K562 treated with DMSO at 1 percent for 24 hours (cell line): ENCODE measurements around the gene ERVV-1. TPM values are rescaled to one million over a fixed set of nuclear protein-coding genes. Genes with fewer than 3 reads are reported as not detected.

ENCODE experiments used
- total RNA-seq: library from RNA; unstranded; fragments of 300-600 nt; gene quantifications from 2 replicates; pipeline ENCODE4 v1.2.3, GENCODE V29; 2022; ENCODE audit warnings: low read depth; ENCODE audit not compliant: insufficient read depth

The ERVV-1 gene, protein sequence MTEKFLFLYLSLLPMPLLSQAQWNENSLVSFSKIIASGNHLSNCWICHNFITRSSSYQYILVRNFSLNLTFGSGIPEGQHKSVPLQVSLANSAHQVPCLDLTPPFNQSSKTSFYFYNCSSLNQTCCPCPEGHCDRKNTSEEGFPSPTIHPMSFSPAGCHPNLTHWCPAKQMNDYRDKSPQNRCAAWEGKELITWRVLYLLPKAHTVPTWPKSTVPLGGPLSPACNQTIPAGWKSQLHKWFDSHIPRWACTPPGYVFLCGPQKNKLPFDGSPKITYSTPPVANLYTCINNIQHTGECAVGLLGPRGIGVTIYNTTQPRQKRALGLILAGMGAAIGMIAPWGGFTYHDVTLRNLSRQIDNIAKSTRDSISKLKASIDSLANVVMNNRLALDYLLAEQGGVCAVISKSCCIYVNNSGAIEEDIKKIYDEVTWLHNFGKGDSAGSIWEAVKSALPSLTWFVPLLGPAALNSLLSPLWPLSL
- not detected in 2 replicates for total RNA-seq

DNA sequence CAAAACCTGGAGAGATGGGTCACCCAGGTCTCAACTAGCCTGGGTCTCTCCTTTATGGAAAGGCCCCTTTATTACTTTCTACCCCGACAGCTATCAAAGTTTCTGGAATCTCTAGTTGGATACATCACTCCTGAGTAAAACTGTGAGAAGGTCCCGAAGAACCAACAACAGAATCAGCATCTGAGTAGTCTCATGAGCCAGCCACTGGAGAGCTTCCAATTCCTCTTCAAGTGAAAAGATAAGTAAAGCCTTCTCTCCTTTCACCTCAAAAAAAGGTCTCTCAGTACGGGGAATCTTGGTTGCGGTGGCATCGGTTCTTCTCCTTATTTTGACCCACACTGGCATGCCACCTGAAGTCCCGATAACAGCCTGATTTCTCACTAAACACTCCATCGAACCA, at the start of gene ERVV-1:
ERVV-1 (plus strand) TSS at position 301 of the 400 bp plus-strand sequence. CDS start 170 bp downstream, outside the sequence.

Other genes with a start within 250 kb of the ERVV-1 start
- gene ZNF600, start 227.1 kb upstream of the ERVV-1 start, total RNA-seq = 5.3 and 6.8 TPM in 2 replicates
- 6.5 and 8.4 TPM in 2 replicates for gene ZNF28, start 192.3 kb upstream of the ERVV-1 start, total RNA-seq
- gene ZNF468, start 156.3 kb upstream of the ERVV-1 start, total RNA-seq = 12.5 and 12.7 TPM in 2 replicates
- gene ZNF320, start 116.3 kb upstream of the ERVV-1 start, total RNA-seq = 3.8 and 4.9 TPM in 2 replicates
- gene ZNF888, start 90.5 kb upstream of the ERVV-1 start, total RNA-seq = 3.5 and 5.4 TPM in 2 replicates
- 8.3 and 10.2 TPM in 2 replicates for gene ZNF816, start 51.0 kb upstream of the ERVV-1 start, total RNA-seq
- gene ERVV-2, start 30.8 kb downstream of the ERVV-1 start, total RNA-seq = 0.43 and 0.64 TPM in 2 replicates
- gene ZNF160, start 89.5 kb downstream of the ERVV-1 start, total RNA-seq = 10.6 and 12.2 TPM in 2 replicates
- gene ZNF415, start 119.0 kb downstream of the ERVV-1 start, total RNA-seq = not detected in 2 replicates
- gene ZNF347, start 145.1 kb downstream of the ERVV-1 start, total RNA-seq = 2.3 and 2.6 TPM in 2 replicates
- gene ZNF665, start 179.4 kb downstream of the ERVV-1 start, total RNA-seq = 3.1 and 3.9 TPM in 2 replicates
- gene ZNF677, start 241.0 kb downstream of the ERVV-1 start, total RNA-seq = 0.30 and 1.5 TPM in 2 replicates
- not detected in 2 replicates for gene VN1R2, start 244.4 kb downstream of the ERVV-1 start, total RNA-seq